HUES64 (cell line): ENCODE results near the gene FKTN.

Source experiments
- H3K27ac ChIP-seq: 2 replicates; pipeline ENCODE4 v1.7.0; 2013; ENCODE audit warnings: low read depth, low read length, inconsistent platforms
- H3K27me3 ChIP-seq: 2 replicates; pipeline ENCODE4 v1.6.1; 2013; ENCODE audit warnings: mild to moderate bottlenecking, low read length; ENCODE audit not compliant: insufficient read depth
- H3K36me3 ChIP-seq: 2 replicates; pipeline ENCODE4 v1.6.1; 2013; ENCODE audit warnings: mild to moderate bottlenecking, low read length; ENCODE audit not compliant: insufficient read depth
- H3K4me1 ChIP-seq: 2 replicates; pipeline ENCODE4 v1.6.1; 2013; ENCODE audit warnings: mild to moderate bottlenecking, low read length, moderate library complexity; ENCODE audit not compliant: insufficient read depth
- H3K4me3 ChIP-seq: 2 replicates; pipeline ENCODE4 v1.5.1; 2013; ENCODE audit warnings: mild to moderate bottlenecking, low read length, moderate library complexity
- H3K9ac ChIP-seq: 2 replicates; pipeline ENCODE4 v1.6.1; 2013; ENCODE audit warnings: mild to moderate bottlenecking, low read depth, low read length
- H3K9me3 ChIP-seq: 2 replicates; pipeline ENCODE4 v1.6.1; 2013; ENCODE audit warnings: low read depth, low read length; ENCODE audit not compliant: insufficient read depth
- WGBS: fragments of 150-250, 120-280 bp; methylation state at CpG from one replicate; pipeline ENCODE4 v1.1.7; 2013; ENCODE audit warnings: missing lambda C conversion rate; 5-methylcytosine and 5-hydroxymethylcytosine counted together

FKTN gene

DNA sequence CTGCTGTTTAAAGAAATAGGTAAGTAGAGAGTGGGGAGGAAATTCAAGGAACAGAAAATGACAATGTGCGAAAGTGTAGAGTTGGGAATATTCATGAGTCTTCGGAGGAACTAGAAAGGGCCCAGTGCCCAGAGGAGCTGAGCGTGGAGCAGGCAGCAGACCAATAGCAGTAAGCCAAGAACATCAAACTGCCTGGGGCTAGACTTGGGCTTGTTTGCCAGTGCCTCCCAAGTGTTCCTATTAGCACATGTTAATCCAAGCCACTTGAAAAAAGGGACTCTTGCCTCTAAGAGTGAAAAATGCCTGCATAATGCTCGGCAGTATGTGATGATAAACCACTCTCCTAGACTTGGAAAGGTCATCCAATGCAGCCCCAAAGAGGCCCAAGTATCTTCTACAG is 103.1 kb downstream of the FKTN start:
- H3K4me3 ChIP-seq: no peak overlapping the region
- H3K4me1 ChIP-seq: 0 out of 2 replicates have a peak, but pooled peaks cover 3% of the 10 kb centered on the region
- no peak overlapping the region for H3K27ac ChIP-seq
- no peaks in the 10 kb centered on the region for H3K36me3 ChIP-seq
- H3K9me3 ChIP-seq: no peaks in the 10 kb centered on the region
- 72% methylated on average over 4 of the region's 4 CpGs for WGBS
- H3K9ac ChIP-seq: no peak overlapping the region
- peaks cover 51% of the 10 kb centered on the region for H3K27me3 ChIP-seq

DNA sequence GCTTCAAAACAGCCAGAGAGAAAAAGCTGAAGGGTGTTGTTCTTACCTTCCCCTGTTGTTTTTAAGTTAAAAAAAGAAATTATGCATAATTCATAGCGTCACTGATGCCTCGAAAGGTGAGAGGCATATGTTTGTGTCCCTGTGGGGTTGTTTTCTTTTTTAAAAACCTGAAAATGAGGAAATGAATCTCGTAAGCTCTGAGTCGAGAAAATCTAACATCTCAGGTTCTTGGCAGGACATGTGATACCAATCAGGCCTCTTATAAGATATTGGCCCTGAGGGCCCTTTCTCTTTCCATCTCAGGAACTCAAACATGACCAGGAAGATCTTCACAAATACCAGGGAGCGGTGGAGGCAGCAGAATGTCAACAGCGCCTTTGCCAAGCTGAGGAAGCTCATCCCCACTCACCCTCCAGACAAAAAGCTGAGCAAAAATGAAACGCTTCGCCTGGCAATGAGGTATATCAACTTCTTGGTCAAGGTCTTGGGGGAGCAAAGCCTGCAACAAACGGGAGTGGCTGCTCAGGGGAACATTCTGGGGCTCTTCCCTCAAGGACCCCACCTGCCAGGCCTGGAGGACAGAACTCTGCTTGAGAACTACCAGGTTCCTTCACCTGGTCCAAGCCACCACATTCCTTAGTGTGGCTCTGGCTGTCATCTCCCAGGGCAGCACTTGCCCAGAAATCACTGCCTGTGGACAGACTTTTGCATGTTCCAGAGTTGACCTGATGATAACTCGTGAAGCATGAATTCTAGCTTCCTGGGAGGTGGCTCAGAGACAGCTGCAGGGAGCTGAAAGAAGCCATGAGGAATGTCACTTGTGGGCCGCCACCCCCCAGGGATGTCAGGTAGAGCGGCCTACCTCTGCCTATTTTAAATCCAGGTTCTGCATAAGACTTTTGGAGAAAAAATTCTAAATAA is 104.5 kb downstream of the FKTN start, which contains the start of gene TAL2:
Gene TAL2, plus strand, starts transcription at position 274 of the 921 bp plus-strand sequence. Its CDS starts 40 bp downstream, at position 314.
- Histone ChIP-seq H3K9me3 (no peaks in the 10 kb centered on the region), H3K4me1 (no peaks in the 10 kb centered on the region), H3K4me3 (no peak within 1 kb of the TSS), H3K36me3 (no peaks in the 10 kb centered on the region), H3K27ac (no peak within 1 kb of the TSS), H3K27me3 (peaks cover 37% of the 10 kb centered on the region), H3K9ac (no peak within 1 kb of the TSS)
- WGBS: 95% methylated on average over 12 of the region's 12 CpGs

GRCh38 chr9:105663914-105664313 is 106.0 kb downstream of the FKTN start:
- Histone ChIP-seq H3K4me1 (no peaks in the 10 kb centered on the region), H3K27me3 (peaks cover 23% of the 10 kb centered on the region; the same call in 1 of the 2 replicates), H3K9ac (no peak overlapping the region), H3K4me3 (no peak overlapping the region), H3K27ac (no peak overlapping the region), H3K36me3 (no peaks in the 10 kb centered on the region), H3K9me3 (no peaks in the 10 kb centered on the region)
- 92% methylated on average over 4 of the region's 5 CpGs for WGBS

- Histone ChIP-seq H3K9ac (no peak overlapping the region), H3K27me3 (no peaks in the 10 kb centered on the region; the same call in 1 of the 2 replicates), H3K36me3 (no peaks in the 10 kb centered on the region), H3K27ac (no peak overlapping the region), H3K4me1 (no peaks in the 10 kb centered on the region), H3K9me3 (no peaks in the 10 kb centered on the region), H3K4me3 (no peak overlapping the region)
- WGBS: 84% methylated on average over 4 of the region's 4 CpGs
Observed at GRCh38 chr9:105667867-105668266, 109.9 kb downstream of the FKTN start.

GRCh38 chr9:105670315-105670714 is 112.4 kb downstream of the FKTN start:
- Histone ChIP-seq H3K36me3 (no peaks in the 10 kb centered on the region), H3K27ac (no peak overlapping the region), H3K9ac (no peak overlapping the region), H3K4me3 (no peak overlapping the region), H3K27me3 (no peaks in the 10 kb centered on the region; the same call in 1 of the 2 replicates), H3K9me3 (no peaks in the 10 kb centered on the region), H3K4me1 (peaks cover 7% of the 10 kb centered on the region; the same call in 1 of the 2 replicates)
- WGBS: 93% methylated on average over 3 of the region's 3 CpGs

DNA sequence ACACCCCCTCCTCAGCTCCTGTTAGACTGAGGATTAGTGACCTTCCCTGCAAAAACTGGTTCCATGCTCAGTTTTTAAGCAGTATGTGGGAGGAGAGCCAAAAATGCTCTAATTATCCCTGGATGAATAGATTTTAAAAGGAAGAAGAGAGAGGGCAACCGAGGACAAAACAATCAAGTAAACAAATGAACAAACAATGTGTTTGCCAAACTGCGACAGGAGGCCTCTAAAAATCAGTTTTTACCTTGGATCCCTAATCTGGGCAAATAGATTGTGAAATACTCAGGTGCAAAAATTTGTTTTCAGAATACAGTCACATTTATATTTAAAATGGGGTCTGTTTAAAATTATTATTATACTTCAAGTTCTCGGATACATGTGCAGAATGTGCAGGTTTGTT is 112.8 kb downstream of the FKTN start:
- Histone ChIP-seq H3K9ac (no peak overlapping the region), H3K27ac (no peak overlapping the region), H3K4me3 (no peak overlapping the region), H3K36me3 (no peaks in the 10 kb centered on the region), H3K4me1 (peaks cover 7% of the 10 kb centered on the region; the same call in 1 of the 2 replicates), H3K9me3 (no peaks in the 10 kb centered on the region), H3K27me3 (no peaks in the 10 kb centered on the region; the same call in 1 of the 2 replicates)
- 88% methylated on average over 2 of the region's 3 CpGs for WGBS

DNA sequence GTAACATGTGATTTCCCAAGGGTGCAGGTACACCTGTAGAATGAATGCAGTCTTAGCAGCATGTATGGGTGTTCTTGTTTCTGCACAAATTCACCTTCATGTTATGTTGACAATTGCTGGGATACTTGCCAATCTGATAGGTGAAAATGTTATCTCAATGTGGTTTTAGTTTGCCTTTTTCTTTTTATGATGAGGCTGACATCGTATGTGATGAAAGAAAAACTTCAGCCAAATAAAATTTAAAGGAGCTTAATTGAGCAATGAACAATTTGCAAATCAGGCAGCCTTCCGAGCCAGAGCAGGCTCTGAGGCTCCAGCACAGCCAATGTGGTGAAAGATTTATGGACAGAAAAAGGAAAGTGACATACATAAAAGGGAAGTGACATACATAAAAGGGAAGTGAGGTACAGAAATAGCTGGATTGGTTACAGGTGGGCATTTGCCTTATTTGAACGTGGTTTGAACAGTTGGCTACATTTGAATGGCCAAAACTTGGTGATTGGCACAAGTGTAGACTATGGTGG is 114.8 kb downstream of the FKTN start:
- no peak overlapping the region for H3K9ac ChIP-seq
- no peak overlapping the region for H3K27ac ChIP-seq
- H3K4me1 ChIP-seq: peaks cover 7% of the 10 kb centered on the region; the same call in 1 of the 2 replicates
- H3K9me3 ChIP-seq: no peaks in the 10 kb centered on the region
- no peaks in the 10 kb centered on the region for H3K36me3 ChIP-seq
- WGBS: 94% methylated on average over 3 of the region's 3 CpGs
- H3K4me3 ChIP-seq: no peak overlapping the region
- no peaks in the 10 kb centered on the region; the same call in 1 of the 2 replicates for H3K27me3 ChIP-seq

DNA sequence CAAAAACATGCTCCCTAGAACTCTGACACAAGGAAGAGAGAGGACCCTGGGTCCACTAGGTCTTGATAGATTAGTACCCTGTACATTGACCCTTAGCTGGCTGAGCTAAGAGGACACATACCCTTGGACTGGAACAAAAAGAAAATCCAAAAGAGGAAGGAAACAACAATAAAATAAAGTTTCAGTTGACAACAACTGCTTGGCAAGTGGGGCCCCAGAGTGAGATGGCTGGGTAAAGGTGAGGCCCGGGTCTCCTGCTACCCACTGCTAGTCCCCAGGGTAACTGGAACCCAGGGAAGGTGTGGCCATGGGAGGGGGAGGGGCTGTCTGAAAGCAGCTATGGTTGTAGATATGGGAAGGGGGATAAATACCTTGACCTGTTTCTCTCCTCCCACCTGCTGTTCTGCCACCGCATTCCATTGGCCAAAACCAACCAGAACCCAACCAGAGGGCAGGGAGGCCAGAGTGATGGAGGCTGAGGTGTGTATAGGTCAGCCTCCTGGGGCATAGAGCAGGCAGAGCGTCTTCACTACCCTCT is 116.0 kb downstream of the FKTN start:
- Histone ChIP-seq H3K27me3 (no peaks in the 10 kb centered on the region; the same call in 1 of the 2 replicates), H3K4me1 (peaks cover 14% of the 10 kb centered on the region), H3K4me3 (no peak overlapping the region), H3K36me3 (no peaks in the 10 kb centered on the region), H3K9me3 (no peaks in the 10 kb centered on the region), H3K9ac (no peak overlapping the region), H3K27ac (no peak overlapping the region)
- 67% methylated on average over 1 of the region's 3 CpGs for WGBS

DNA sequence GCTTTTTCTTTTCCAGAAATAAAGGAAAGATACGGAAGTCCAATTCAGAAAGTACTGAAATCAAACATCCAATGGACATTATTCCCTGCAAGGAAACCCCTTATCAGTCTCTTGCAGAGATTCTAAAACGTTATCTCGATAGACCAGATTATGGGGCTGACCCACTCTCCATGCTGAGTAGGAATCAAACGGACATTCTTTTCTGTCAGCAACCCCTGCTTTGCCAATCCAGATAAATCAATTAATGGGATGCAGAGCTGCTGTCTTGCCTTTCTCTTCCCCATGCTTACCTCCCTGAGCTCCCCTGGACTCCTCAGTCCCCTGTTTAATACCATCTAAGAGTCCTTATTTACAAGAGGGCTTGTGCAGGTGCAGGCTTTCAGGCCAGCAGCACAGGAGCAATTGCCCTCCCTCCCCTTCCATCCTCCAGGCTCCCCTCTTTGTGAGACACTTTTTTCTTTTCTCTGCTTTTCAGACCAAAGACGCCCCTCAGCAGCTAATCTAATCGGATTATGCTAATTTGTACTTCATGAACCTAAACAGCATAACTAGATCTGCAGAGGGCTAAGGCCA is 118.5 kb downstream of the FKTN start:
- Histone ChIP-seq H3K9ac (no peak overlapping the region), H3K4me3 (no peak overlapping the region), H3K27ac (no peak overlapping the region), H3K4me1 (peaks cover 15% of the 10 kb centered on the region), H3K9me3 (no peaks in the 10 kb centered on the region), H3K36me3 (no peaks in the 10 kb centered on the region), H3K27me3 (no peaks in the 10 kb centered on the region; the same call in 1 of the 2 replicates)
- 73% methylated on average over 6 of the region's 6 CpGs for WGBS

DNA sequence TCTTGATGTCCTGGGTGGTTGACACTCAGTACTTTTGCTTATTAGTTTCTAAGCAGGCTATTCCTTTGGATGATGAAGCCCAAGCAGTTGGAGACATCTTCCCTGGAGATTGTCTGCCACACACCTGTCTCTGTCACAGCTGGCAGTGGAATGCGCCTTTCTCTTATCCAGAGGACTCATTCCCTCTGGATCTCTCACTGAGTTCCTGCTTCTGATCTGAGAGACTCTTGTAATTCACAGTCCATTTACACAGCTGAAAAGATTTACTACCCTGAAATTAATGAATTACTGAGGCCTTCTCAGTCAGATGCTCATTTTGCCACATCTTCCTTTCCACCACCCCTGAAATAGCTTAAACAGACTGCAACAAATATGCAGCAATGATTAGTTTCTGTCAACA is 120.2 kb downstream of the FKTN start:
- H3K36me3 ChIP-seq: no peaks in the 10 kb centered on the region
- no peaks in the 10 kb centered on the region; the same call in 1 of the 2 replicates for H3K27me3 ChIP-seq
- H3K9me3 ChIP-seq: no peaks in the 10 kb centered on the region
- no peak overlapping the region for H3K27ac ChIP-seq
- no peak overlapping the region for H3K4me3 ChIP-seq
- WGBS: 87% methylated on average over 1 of the region's 1 CpG
- H3K4me1 ChIP-seq: peaks cover 15% of the 10 kb centered on the region
- no peak overlapping the region for H3K9ac ChIP-seq

DNA sequence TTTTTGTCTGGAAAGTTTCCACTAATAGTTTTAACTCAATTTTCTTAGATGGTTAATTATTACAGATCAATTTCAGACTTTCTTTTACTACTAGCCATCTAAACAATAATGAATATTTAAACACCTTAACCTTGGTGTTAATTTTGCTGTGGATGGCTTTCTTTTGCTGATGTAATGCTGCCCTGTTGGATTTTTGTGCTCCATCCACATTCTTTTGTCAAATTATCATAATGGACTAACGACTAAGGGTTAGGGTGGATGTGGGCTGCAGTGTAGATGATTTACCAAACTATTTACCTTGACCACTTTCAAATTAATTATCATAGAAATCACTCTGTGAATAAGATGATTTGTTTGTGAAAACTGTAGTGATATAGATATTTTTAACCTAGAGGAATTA is 120.8 kb downstream of the FKTN start:
- H3K4me3 ChIP-seq: no peak overlapping the region
- H3K9me3 ChIP-seq: no peaks in the 10 kb centered on the region
- peaks cover 14% of the 10 kb centered on the region for H3K4me1 ChIP-seq
- WGBS: no CpG with 5 or more reads among the region's 1 CpG
- H3K9ac ChIP-seq: no peak overlapping the region
- H3K36me3 ChIP-seq: no peaks in the 10 kb centered on the region
- H3K27me3 ChIP-seq: no peaks in the 10 kb centered on the region; the same call in 1 of the 2 replicates
- no peak overlapping the region for H3K27ac ChIP-seq
